Measurements from ENCODE around the gene CAST. TPM values are rescaled to one million over a fixed set of nuclear protein-coding genes. Genes with fewer than 3 reads are reported as not detected.
"Not testable (repeated sequence)": the region's sequence is repeated elsewhere in the genome, so short reads cannot be mapped to it uniquely, and the experiment has no call there.

Gene CAST
- total RNA-seq, 2 donors from 2014 or later: 175 to 347 TPM

- Histone ChIP-seq H3K4me1 (ENCODE audit: control insufficient read depth in 1 of 2, low read depth in 2 of 2) (no peaks in the 10 kb centered on the region), H3K36me3 (peaks cover 58% of the 10 kb centered on the region), H3K4me3 (no peak overlapping the region), H3K9me3 (no peaks in the 10 kb centered on the region), H3K27ac (peak overlapping the region in 1 of 2 donors; percentile 42), H3K27me3 (replicated peaks; ENCODE audit: insufficient read depth) (no peaks in the 10 kb centered on the region)
- no peak for DNase-seq (ENCODE audit: low spot score)
- ATAC-seq (ENCODE audit: insufficient number of reproducible peaks, low FRiP score, low read depth): no peak
- TF ChIP-seq CTCF (IDR thresholded peaks at IDR 0.05): no peak
These were observed 81.0 kb downstream of the CAST start for GRCh38 chr5:96743065-96743768.

GRCh38 chr5:96743805-96744204, 81.6 kb downstream of the CAST start:
- TF ChIP-seq CTCF (IDR thresholded peaks at IDR 0.05): no peak
- Histone ChIP-seq H3K4me3 (no peak overlapping the region), H3K4me1 (ENCODE audit: control insufficient read depth in 1 of 2, low read depth in 2 of 2) (no peaks in the 10 kb centered on the region), H3K27ac (peak overlapping the region in 1 of 2 donors; percentile 42), H3K36me3 (peaks cover 56% of the 10 kb centered on the region), H3K9me3 (no peaks in the 10 kb centered on the region), H3K27me3 (replicated peaks; ENCODE audit: insufficient read depth) (no peaks in the 10 kb centered on the region)
- DNase-seq (ENCODE audit: low spot score): no peak
- ATAC-seq (ENCODE audit: insufficient number of reproducible peaks, low FRiP score, low read depth): no peak

- not testable (repeated sequence) for H3K4me3 ChIP-seq; ATAC-seq (ENCODE audit: insufficient number of reproducible peaks, low FRiP score, low read depth); H3K4me1 ChIP-seq (ENCODE audit: control insufficient read depth in 1 of 2, low read depth in 2 of 2); H3K9me3 ChIP-seq; DNase-seq (ENCODE audit: low spot score); H3K27me3 ChIP-seq (replicated peaks; ENCODE audit: insufficient read depth)
- Histone ChIP-seq H3K27ac (peak overlapping the region in 1 of 2 donors; percentile 42), H3K36me3 (peaks cover 56% of the 10 kb centered on the region)
These were observed 82.0 kb downstream of the CAST start for GRCh38 chr5:96744218-96744617.

GRCh38 chr5:96745025-96745424, 82.8 kb downstream of the CAST start:
- Histone ChIP-seq H3K9me3 (no peaks in the 10 kb centered on the region), H3K36me3 (peaks cover 57% of the 10 kb centered on the region), H3K4me1 (ENCODE audit: control insufficient read depth in 1 of 2, low read depth in 2 of 2) (no peaks in the 10 kb centered on the region), H3K27me3 (replicated peaks; ENCODE audit: insufficient read depth) (no peaks in the 10 kb centered on the region), H3K27ac (peak overlapping the region in 1 of 2 donors; percentile 5), H3K4me3 (no peak overlapping the region)
- no peak for ATAC-seq (ENCODE audit: insufficient number of reproducible peaks, low FRiP score, low read depth)
- TF ChIP-seq CTCF (IDR thresholded peaks at IDR 0.05): no peak
- DNase-seq (ENCODE audit: low spot score): no peak

- TF ChIP-seq CTCF (IDR thresholded peaks at IDR 0.05): no peak
- H3K36me3 ChIP-seq: peaks cover 55% of the 10 kb centered on the region
- no peak for ATAC-seq (ENCODE audit: insufficient number of reproducible peaks, low FRiP score, low read depth)
These were observed 83.8 kb downstream of the CAST start for GRCh38 chr5:96745844-96746531.

More at GRCh38 chr5:96745844-96746531, 83.8 kb downstream of the CAST start:
- no peak overlapping the region for H3K4me3 ChIP-seq
- no peak overlapping the region for H3K27ac ChIP-seq
- H3K9me3 ChIP-seq: no peaks in the 10 kb centered on the region
- DNase-seq (ENCODE audit: low spot score): no peak
- H3K4me1 ChIP-seq (ENCODE audit: control insufficient read depth in 1 of 2, low read depth in 2 of 2): no peaks in the 10 kb centered on the region
- no peaks in the 10 kb centered on the region for H3K27me3 ChIP-seq (replicated peaks; ENCODE audit: insufficient read depth)
